Esophagus mucosa (tissue), 1 donor: ENCODE results near the gene CENPT. TPM values are rescaled to one million over a fixed set of nuclear protein-coding genes. Genes with fewer than 3 reads are reported as not detected.

Experiments used
- ATAC-seq: fragments of 200-7000 bp; cut with Tn5 transposase; one replicate; pipeline ENCODE4 v1.9.1; 2020
- total RNA-seq: library from RNA; stranded (reverse); gene quantifications from one replicate; pipeline ENCODE4 v1.2.4, GENCODE V29; 2023
- donor health status: DM: yes; HTN: yes; CAD: no.

Gene CENPT
- total RNA-seq, 1 donor from 2014 or later: 16.5 TPM

DNA sequence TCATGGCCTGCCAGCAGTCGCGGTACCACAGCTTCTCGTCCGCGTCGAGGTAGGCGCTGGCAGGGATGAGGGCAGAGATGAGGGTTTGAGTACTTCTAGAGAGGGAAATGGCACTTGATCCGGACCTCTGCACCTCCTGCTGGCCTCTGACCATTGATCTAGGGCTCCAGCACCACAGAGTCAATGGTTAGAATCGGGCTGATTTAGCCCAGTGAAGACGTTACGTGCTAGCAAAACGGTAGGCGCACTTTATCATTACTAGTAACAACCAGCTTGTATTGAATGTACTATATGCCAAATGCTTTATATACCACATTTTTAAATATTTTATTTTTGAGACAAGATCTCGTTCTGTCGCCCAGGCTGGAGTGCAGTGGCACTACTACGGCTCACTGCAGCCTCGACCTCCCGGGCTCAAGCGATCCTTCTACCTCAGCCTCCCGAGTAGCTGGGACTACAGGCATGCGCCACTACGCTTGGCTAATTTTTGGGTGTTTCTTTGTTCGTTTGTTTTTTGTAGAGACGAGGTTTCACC lies 40.3 kb downstream of the CENPT start:
- ATAC-seq: no peak

DNA sequence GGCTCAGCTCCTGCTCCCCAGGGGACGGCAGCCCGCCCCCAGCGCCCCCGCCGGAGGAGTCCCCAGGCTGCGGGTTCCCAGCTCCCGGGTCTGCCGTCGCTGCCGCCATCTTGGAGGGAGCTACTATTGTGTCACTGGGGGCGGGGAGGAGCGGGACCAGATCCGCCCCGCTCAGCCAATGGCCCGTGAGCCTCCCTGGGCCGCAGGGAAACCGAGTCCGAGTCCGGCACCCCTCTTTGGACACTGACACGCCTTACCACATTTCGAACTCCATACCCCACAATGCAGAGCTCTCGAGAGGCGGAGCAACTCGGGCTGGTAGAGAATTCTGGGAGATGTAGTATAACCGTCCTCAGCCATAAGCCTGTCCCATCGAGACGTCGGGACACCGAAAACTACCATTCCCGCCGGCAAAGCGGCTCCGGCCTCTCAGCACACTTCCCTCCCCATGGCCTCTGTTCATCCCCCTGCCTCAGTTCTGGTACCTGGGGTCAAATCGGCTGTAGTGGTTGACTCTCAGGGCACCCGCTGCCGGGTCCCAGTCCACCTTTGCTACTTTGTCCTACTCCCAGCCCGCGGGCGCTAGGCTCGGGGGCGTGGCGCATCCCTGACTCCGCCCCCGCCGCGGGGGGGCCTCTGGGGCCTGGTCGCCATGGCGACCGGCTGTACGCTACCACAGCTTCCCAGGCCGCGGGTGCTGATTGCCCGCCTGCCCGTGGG lies 40.9 kb downstream of the CENPT start, which contains the start of the genes RANBP10 and TSNAXIP1:
Gene RANBP10, minus strand, starts transcription at position 133 of the 720 bp plus-strand sequence. Its CDS starts 24 bp downstream, at position 109.
Gene TSNAXIP1, plus strand, starts transcription at position 462 of the 720 bp plus-strand sequence. CDS start 261 bp downstream, outside the sequence.
- ATAC-seq: peak; percentile 98

DNA sequence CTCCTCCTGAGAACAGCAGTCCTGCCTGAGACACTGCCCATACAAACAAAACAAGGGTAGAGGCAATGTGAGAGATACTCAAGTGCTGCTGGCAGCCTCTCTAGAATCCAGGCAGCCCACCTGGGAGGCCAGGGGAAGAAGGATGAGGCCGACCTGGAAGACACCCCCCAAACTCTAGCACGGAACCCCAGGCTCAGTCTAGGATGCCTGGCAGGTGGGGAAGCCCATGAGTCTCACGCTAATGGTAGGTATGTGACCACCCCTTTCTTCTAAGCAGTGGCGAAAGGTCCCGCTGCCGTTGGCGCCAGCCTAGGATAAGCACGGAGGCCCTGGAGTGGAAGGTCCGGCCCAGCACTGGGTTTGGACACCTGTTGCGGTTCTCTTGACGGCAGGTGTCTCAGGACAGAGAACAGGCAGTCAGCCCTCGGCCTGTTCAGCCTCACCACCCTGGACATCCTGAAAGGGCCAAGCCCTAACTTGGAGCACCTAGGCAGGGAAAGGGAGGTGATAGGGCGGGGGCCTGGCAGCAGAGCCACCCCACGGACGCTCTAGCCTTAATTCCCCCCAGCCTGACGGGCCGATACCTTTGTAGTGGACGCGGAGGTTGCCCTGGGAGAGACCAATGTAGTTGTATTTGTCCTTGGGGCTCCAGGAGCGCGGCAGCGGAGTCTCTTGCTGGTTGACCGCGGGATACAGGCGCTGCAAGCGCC lies 41.6 kb downstream of the CENPT start:
- ATAC-seq: peak; percentile 13

DNA sequence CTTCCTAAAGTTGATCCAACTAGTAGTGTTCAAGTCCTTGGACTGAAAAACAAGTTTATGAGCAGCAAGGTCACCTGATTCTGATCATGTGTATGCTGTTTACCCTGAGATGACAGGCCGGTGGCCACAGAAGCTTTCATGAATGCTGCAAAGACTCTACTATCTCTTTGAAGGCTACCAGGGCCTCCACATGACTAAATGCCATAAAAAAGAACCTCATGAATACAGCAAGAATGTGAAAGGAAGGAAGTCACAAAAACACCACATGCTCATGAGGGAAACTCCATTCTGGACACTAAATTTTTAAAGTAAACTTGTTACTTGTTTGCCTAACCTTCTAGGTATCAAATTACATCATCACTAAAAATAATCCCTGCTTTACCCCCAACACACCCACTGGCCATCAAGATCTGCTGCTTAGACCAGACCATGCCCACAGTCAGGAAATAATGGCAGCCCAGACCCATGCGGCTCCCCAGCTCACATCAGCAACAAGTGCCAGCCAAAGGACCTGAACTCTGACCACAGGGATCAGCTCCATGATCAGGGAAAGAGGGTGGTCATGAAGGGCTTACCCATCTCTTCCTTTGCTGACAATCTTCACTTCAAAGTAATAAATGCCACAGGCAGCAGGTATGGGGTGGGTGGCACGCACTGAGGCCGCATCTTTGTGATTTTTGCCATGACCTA lies 42.5 kb downstream of the CENPT start:
- ATAC-seq: no peak

DNA sequence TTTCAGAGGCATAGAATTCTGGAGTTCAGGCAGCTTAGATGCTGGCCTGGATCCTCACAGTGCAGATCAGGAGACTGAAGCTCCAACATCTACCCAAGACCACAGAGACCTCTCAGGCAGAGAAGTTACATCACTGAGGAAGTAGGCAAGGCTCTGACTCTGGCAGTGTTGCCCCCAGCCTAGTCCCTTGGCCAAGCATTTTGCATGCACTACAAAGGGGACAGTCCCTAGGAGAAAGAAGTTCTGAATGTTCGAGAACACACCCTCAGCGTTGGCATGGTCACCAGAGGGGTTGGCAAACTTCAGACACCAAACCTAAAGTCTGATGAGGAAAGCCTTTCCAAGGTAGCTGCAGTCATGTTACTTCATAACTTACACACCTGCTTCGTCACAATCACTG lies 43.6 kb downstream of the CENPT start:
- ATAC-seq: no peak

DNA sequence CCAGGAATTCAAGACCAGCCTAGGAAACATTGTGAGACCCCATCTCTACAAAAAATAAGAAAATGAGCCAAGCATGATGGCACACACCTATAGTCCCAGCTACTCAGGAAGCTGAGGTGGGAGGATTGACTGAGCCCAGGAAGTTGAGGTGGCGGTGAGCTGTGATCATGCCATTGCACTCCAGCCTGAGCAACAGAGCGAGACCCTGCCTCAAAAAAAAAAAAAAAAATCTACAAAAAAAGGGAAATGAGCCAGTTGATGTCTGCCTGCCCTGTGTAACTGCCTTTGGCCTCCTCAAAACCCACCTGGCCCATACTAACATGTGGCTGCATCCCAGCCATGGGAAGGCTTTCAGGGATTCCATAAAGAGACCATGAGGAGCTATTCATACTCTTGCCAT lies 45.6 kb downstream of the CENPT start:
- ATAC-seq: no peak

DNA sequence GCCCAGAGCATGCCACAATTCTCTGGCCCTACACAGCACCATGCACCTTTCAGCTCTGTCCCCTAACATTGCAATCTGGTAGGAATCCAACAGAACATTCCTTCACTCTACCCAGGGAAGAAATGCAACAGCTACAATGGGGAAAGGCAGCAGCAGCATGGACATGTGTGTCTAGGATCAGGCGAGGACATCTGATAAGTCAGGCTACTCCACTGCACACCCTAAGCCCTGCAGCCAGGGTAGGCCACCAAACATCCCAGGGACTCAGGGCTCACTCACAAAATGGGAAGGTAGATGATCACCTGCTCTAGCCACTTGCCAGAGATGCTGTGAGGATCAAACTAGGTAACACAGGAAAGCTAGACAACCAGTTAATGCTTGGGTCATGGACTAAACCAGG lies 46.3 kb downstream of the CENPT start:
- no peak for ATAC-seq

DNA sequence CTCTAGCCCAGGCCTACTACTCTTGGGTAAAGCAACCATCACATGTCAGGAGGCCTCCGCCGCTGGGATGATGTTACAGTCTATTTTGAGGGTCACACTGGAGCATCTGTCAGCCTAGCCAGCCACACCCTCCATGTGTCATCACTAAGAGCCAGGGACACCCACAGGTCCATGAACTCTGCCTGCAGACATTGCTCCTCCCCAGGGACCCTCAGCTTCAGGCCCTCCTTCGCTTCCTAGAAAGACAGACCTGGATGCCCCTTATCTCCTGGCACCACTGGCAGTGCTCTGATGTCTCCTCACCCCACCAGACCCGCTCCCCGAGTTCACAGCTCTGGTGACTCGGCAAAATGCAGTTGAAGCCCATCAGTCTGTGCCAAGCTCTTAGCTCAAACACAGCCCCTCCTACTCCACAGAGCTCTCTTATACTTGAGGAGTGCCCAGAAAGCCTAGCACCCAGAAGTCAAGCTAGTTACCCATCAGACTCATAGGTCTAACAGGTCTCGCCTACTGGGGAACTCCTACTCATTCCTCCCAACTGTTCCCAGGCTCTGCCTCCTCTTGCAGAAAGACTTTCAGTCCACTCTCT lies 47.1 kb downstream of the CENPT start:
- no peak for ATAC-seq

DNA sequence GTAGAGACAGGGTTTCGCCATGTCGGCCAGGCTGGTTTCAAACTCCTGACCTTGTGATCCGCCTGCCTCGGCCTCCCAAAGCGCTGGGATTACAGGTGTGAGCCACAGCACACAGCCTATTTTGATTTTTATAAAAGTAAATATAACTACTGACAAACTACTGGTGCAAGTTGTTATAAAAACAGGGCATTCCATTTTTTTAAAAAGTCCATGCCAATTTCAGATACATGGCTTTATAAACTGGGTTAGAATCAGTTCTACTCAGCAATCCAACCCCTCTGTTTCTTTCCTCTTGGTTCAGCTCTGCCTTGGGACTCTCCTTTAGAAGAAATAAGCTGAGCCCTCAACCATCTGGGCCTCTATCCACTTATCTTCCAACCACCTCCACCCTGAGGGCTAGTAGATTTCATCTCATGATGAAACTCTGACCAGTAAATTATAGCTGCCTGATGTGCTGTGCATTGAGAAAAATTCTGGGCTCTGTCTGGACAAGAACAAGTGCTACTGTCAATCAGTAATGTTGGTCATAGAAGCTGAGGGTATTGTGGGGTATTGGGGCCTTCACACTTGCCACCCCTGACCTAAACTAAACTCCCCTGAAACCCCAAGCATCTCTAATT lies 51.3 kb downstream of the CENPT start:
- ATAC-seq: no peak

DNA sequence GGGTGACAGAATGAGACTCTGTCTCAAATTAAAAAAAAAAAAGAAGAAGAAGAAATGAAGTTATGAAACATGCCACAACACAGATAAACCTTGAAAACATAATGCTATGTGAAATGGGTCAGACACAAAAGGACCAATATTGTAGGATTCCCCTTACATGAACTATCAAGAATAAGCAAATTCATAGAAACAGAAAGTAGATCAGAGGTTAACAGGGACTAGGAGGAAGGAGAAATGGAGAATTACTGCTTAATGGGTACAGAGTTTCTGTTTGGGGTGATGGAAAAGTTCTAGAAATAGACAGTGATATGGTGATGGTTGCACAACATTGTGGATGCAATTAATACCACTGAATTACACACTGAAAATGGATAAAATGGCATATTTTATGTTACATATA lies 57.4 kb downstream of the CENPT start:
- ATAC-seq: no peak

DNA sequence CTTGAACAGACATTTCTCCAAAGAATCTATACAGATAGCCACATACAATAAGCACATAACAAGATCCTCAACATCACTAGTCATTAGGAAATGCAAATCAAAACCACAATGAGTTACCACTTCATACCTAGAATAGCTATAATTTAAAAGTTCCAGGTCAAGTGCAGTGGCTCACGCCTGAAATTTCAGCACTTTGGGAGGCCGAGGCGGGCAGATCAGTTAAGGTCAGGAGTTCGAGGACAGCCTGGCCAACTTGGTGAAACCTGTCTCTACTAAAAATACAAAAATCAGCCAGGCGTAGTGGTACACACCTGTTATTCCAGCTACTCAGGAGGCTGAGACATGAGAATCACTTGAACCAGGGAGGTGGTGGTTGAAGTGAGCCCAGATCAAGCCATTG lies 61.0 kb downstream of the CENPT start:
- ATAC-seq: no peak

DNA sequence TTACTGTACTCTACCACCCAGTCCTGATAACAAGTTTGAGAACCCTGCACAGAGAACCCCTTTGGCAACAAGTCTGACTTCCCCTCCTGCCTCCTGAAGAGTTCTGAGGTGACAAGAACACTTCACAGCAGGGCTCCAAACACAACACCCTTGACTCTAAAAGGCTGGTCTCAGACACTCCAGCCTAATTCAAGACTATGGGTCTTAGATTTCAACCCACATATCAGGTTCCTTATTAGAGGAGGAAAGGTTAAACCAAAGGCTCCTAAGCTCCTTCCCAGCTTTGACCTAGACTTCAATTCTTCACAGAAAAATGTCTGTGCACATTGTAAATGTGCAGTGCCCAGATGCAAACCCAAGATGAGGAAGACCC lies 64.2 kb downstream of the CENPT start:
- ATAC-seq: no peak

DNA sequence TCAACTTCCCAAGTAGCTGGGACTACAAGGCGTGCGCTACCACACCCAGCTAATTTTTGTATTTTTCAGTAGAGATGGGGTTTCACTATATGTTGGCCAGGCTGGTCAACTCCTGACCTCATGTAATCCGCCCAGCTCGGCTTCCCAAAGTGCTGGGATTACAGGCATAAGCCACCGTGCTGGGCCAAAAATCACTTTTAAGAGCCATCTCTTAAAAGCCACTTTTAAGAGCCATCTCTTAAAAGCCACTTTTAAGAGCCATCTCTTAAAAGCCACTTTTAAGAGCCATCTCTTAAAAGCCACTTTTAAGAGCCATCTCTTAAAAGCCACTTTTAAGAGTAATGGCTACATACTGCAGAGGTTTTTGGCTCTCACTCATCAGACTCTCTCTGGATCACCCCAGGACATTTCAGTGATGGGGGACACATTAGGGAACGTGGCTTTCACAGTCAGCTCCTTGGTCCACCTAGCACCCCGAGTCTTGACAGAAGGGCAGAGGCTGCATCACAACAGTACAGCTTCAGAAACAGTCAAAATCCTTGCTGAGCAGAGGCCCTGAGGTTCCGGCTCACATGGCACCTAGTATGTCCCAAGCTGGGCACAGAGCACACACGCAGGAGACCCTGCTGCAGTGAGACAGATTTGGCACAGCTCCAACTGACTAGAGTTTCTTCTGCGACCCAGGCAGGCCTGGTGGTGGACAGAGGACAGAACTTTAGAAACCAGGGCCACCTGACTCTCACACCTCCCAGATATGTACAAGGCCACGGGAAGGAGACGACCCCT lies 64.7 kb downstream of the CENPT start:
- ATAC-seq: no peak

DNA sequence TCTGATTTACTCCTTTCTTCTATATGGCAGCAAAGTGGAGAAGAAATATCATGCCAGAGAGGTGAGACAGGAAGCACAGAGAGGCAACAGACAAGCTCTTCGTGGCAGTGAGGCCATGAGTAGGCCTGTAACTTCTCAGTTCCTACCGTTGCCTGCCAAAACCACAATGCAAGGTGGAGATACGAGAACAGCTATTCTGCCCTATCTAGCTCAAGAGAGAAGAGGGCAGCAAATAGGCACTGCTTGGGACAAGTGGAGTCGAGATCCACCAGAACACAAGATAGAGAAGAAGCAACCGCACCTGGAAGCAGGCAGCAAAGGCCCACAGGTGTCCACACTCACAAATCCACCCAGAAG lies 66.0 kb downstream of the CENPT start:
- ATAC-seq: no peak

DNA sequence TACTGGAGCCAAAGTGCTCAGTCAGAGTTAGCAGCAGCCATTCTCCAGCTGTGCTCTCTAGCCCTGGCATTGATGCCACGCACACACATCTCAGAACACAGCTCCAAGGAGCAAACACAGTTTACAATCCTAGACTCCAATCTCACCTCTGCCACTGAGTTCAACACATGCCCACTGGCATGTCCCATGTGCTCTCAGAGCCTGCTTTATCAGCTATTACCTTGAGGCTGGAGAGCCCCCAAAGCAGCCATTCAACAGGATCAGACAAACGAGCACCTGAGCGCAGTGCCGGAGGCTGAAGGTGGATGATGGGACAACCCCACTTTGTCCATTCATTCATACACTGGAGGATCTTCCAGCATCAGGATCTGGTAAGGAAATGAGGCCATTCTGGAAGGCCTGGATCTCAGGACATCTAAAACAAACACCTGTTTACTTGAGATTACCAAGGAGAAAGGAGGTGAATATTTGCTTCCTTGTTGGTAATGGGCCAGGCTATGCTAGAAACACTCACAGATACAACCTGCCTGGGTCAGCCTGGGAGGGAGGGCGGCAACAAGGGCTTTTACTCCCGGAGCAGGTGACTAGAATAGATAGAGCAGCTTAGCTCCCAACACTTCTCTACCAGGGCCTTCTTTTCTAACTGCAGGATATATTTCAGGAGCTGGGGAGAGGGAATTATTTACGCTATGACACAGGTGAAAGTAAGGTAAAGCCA lies 66.5 kb downstream of the CENPT start:
- ATAC-seq: peak; percentile 26

DNA sequence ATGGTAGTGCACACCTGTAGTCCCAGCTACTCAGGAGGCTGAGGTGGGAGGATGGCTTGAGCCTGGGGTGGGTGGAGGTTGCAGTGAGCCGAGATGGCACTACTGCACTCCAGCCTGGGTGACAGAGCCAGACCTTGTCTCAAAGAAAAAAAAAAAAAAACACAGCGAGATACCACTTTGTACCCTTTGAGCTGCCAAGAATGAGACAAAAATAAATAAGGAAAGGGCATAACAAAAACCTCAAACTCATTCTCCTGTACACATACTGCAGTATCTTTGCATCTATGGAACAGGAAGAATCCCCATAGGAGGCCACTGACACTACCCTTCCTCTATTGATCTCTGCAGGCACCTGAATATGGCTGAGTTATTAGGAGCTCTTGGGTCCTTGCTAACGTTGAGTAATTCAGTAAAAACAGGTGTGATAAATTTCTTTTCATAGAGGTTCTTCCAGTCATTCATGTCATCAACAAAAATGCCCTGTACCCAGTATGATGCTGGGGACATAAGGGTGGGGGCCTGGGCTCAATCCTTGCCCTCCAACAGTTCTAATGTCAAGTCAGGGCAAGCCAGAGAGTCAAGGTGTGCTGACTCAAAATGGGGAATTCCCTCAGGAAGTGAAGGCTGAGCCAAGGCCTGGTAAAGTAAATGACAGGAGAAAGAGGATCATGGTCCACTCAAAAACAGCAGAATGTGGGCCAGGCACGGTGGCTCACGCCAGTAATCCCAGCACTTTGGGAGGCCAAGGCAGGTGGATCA lies 68.1 kb downstream of the CENPT start:
- peak; percentile 92 for ATAC-seq
